BLaER1 treated with 17β-estradiol and CSF1 and Interleukin-3, amounts not matched to agents 10 nM and 100 nM (cell line): ENCODE measurements around the gene FRAS1.
"Not testable (repeated sequence)": the region's sequence is repeated elsewhere in the genome, so short reads cannot be mapped to it uniquely, and the experiment has no call there.

Source experiments
- H3K27ac ChIP-seq, 11 experiments: shearing (Covaris generic); formaldehyde crosslinking; 2 replicates each; pipeline ENCODE4 v1.8.1; 2022
- H3K27me3 ChIP-seq, 11 experiments: shearing (Covaris generic); formaldehyde crosslinking; 2 replicates each; pipeline ENCODE4 v1.8.1; 2022
- H3K36me3 ChIP-seq, 11 experiments: shearing (Covaris generic); formaldehyde crosslinking; 2 replicates each; pipeline ENCODE4 v1.8.1; 2022
- H3K4me1 ChIP-seq, 10 experiments: shearing (Covaris generic); formaldehyde crosslinking; 2 replicates each; pipeline ENCODE4 v1.8.1; 2022
- H3K4me2 ChIP-seq, 11 experiments: shearing (Covaris generic); formaldehyde crosslinking; 2 replicates each; pipeline ENCODE4 v1.8.1; 2022
- H3K4me3 ChIP-seq, 10 experiments: shearing (Covaris generic); formaldehyde crosslinking; 2 replicates each; pipeline ENCODE4 v1.8.1; 2022
- H3K9ac ChIP-seq, 11 experiments: shearing (Covaris generic); formaldehyde crosslinking; 2 replicates each; pipeline ENCODE4 v1.8.1; 2022
- H3K9me3 ChIP-seq, 11 experiments: shearing (Covaris generic); formaldehyde crosslinking; replicated peaks in 1 of 11; 2 replicates each; pipeline ENCODE4 v1.8.1; 2022
- H4K20me1 ChIP-seq, 11 experiments: shearing (Covaris generic); formaldehyde crosslinking; 2 replicates each; pipeline ENCODE4 v1.8.1; 2022
- Cebpa-rat ChIP-seq, 11 experiments: shearing (Covaris generic); IDR thresholded peaks; 2 replicates each; pipeline ENCODE4 v1.8.1; 2022

The FRAS1 gene

GRCh38 chr4:78190068-78190467 is 132.9 kb downstream of the FRAS1 start:
- H3K27ac ChIP-seq, result no peak overlapping the region
- no peak overlapping the region for H3K4me2 ChIP-seq
- TF ChIP-seq Cebpa-rat (IDR thresholded peaks at IDR 0.05), result no peak
- H3K4me1 ChIP-seq, result no peaks in the 10 kb centered on the region
- no peaks in the 10 kb centered on the region for H4K20me1 ChIP-seq
- no peak overlapping the region for H3K4me3 ChIP-seq
- no peaks in the 10 kb centered on the region for H3K27me3 ChIP-seq
- peaks cover 0 to 2% (median 0%) of the 10 kb centered on the region in 11 experiments; a peak in 6 of 22 replicates for H3K9me3 ChIP-seq
- H3K36me3 ChIP-seq, result no peaks in the 10 kb centered on the region
- no peak overlapping the region for H3K9ac ChIP-seq

GRCh38 chr4:78190595-78190994 is 133.5 kb downstream of the FRAS1 start:
- Histone ChIP-seq H3K27ac (no peak overlapping the region), H3K9me3 (peaks cover 2 to 7% (median 5%) of the 10 kb centered on the region in 11 experiments; a peak in 11 of 22 replicates), H3K4me1 (no peaks in the 10 kb centered on the region), H3K4me2 (no peak overlapping the region), H3K4me3 (no peak overlapping the region), H3K27me3 (no peaks in the 10 kb centered on the region), H3K9ac (no peak overlapping the region), H3K36me3 (no peaks in the 10 kb centered on the region), H4K20me1 (no peaks in the 10 kb centered on the region)
- no peak for TF ChIP-seq Cebpa-rat (IDR thresholded peaks at IDR 0.05)

- no peak for TF ChIP-seq Cebpa-rat (IDR thresholded peaks at IDR 0.05)
- H3K4me3 ChIP-seq, result no peak overlapping the region
- H3K27me3 ChIP-seq, result no peaks in the 10 kb centered on the region
- no peaks in the 10 kb centered on the region for H4K20me1 ChIP-seq
- H3K4me1 ChIP-seq, result no peaks in the 10 kb centered on the region
- no peaks in the 10 kb centered on the region for H3K36me3 ChIP-seq
- no peak overlapping the region for H3K27ac ChIP-seq
- H3K9ac ChIP-seq, result no peak overlapping the region
- H3K9me3 ChIP-seq, result peaks cover 4 to 8% (median 7%) of the 10 kb centered on the region in 11 experiments; a peak in 10 of 22 replicates
- no peak overlapping the region for H3K4me2 ChIP-seq
Observed at GRCh38 chr4:78197947-78198346, 140.8 kb downstream of the FRAS1 start.

- H3K36me3 ChIP-seq, result no peaks in the 10 kb centered on the region
- no peak for TF ChIP-seq Cebpa-rat (IDR thresholded peaks at IDR 0.05)
- no peak overlapping the region for H3K27ac ChIP-seq
- peaks cover 0 to 1% (median 0%) of the 10 kb centered on the region in 10 experiments; a peak in 1 of 20 replicates for H3K4me1 ChIP-seq
- no peaks in the 10 kb centered on the region for H4K20me1 ChIP-seq
- H3K4me2 ChIP-seq, result no peak overlapping the region
- H3K4me3 ChIP-seq, result no peak overlapping the region
- H3K27me3 ChIP-seq, result no peaks in the 10 kb centered on the region
- H3K9ac ChIP-seq, result no peak overlapping the region
- H3K9me3 ChIP-seq, result peaks cover 4 to 8% (median 7%) of the 10 kb centered on the region in 11 experiments; a peak in 10 of 22 replicates
Observed at GRCh38 chr4:78199984-78200383, 142.9 kb downstream of the FRAS1 start.

DNA sequence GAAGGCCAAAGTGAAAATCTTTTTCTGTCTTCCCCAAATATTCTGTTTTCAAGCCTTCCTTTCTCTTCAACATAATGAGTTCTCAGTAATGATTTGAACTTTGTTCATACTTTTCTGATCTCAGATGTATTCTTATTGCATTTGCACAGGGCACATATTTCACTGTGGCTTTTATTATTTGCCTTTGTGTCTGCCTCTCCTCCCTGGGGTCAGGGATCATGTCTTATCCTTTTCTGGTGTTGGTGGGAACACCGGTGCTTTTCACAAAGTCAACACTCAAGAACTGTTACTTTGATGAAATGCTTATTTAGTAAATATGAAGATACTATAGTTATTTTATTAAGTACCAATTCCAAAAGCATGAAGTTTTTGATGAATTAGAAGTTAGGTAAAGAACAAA is 143.8 kb downstream of the FRAS1 start:
- H3K4me1 ChIP-seq, result peaks cover 0 to 4% (median 0%) of the 10 kb centered on the region in 10 experiments; a peak in 1 of 20 replicates
- no peaks in the 10 kb centered on the region for H3K9me3 ChIP-seq
- no peak overlapping the region for H3K4me2 ChIP-seq
- H3K9ac ChIP-seq, result no peak overlapping the region
- H3K4me3 ChIP-seq, result no peak overlapping the region
- H4K20me1 ChIP-seq, result no peaks in the 10 kb centered on the region
- H3K27me3 ChIP-seq, result no peaks in the 10 kb centered on the region
- TF ChIP-seq Cebpa-rat (IDR thresholded peaks at IDR 0.05), result no peak
- no peaks in the 10 kb centered on the region for H3K36me3 ChIP-seq
- no peak overlapping the region for H3K27ac ChIP-seq

GRCh38 chr4:78204176-78204575 is 147.1 kb downstream of the FRAS1 start:
- TF ChIP-seq Cebpa-rat (IDR thresholded peaks at IDR 0.05), result no peak
- Histone ChIP-seq H3K27me3 (no peaks in the 10 kb centered on the region), H3K4me3 (no peak overlapping the region), H3K36me3 (no peaks in the 10 kb centered on the region), H4K20me1 (no peaks in the 10 kb centered on the region), H3K4me2 (no peak overlapping the region), H3K4me1 (peaks cover 0 to 5% (median 4%) of the 10 kb centered on the region in 10 experiments; a peak in 12 of 20 replicates), H3K9me3 (no peaks in the 10 kb centered on the region), H3K27ac (no peak overlapping the region), H3K9ac (no peak overlapping the region)

- H3K4me3 ChIP-seq, result no peak overlapping the region
- peaks cover 0 to 12% (median 7%) of the 10 kb centered on the region in 10 experiments; a peak in 12 of 20 replicates for H3K4me1 ChIP-seq
- no peaks in the 10 kb centered on the region for H3K9me3 ChIP-seq
- H4K20me1 ChIP-seq, result no peaks in the 10 kb centered on the region
- no peak overlapping the region for H3K4me2 ChIP-seq
- no peaks in the 10 kb centered on the region for H3K36me3 ChIP-seq
- no peak overlapping the region for H3K9ac ChIP-seq
- H3K27me3 ChIP-seq, result no peaks in the 10 kb centered on the region
- no peak overlapping the region for H3K27ac ChIP-seq
- no peak for TF ChIP-seq Cebpa-rat (IDR thresholded peaks at IDR 0.05)
Observed at GRCh38 chr4:78205591-78205990, 148.5 kb downstream of the FRAS1 start.

DNA sequence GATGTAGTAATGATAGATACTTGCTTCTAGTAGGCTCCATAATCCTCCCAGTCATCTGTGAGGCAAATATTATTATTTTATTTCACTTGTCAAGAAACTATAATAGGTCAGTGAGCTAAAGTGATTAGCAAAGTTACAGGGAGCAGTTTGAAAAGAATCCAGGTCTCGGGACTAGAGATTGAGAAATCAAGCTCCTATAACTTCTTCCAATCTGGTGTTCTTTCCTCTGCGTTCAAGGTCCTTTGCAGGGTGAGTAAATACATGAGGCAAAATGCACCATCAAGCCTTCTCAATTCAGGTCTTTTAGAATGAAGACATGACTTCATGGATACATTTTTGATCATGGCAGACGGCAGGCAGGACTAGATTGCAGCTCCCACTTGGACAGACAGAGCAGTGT is 150.4 kb downstream of the FRAS1 start:
- no peak overlapping the region for H3K27ac ChIP-seq
- H3K27me3 ChIP-seq, result no peaks in the 10 kb centered on the region
- H3K4me2 ChIP-seq, result no peak overlapping the region
- TF ChIP-seq Cebpa-rat (IDR thresholded peaks at IDR 0.05), result no peak
- H3K9me3 ChIP-seq, result no peaks in the 10 kb centered on the region
- H3K4me1 ChIP-seq, result peaks cover 0 to 12% (median 7%) of the 10 kb centered on the region in 10 experiments; a peak in 12 of 20 replicates
- H3K9ac ChIP-seq, result no peak overlapping the region
- no peaks in the 10 kb centered on the region for H4K20me1 ChIP-seq
- no peaks in the 10 kb centered on the region for H3K36me3 ChIP-seq
- H3K4me3 ChIP-seq, result no peak overlapping the region

DNA sequence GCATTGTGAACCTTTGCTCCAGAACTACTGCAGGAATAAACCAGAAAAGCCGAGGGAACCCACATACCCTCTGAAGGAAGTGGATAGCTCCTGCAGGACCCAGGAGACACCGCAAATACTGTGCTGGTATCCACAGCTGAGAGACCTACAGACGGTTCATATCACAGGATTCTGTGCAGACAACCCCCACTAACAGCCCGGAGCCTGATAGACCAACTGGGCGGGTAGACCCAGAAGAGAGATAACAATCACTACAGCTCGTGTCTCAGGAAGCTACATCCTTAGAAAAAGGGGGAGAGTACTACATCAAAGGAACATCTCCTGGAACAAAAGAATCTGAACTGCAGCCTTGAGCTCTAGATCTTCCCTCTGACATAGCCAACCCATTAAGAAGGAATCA is 150.8 kb downstream of the FRAS1 start:
- H3K9ac ChIP-seq, result no peak overlapping the region
- no peak overlapping the region for H3K4me3 ChIP-seq
- no peak for TF ChIP-seq Cebpa-rat (IDR thresholded peaks at IDR 0.05)
- no peaks in the 10 kb centered on the region for H3K36me3 ChIP-seq
- H3K27ac ChIP-seq, result no peak overlapping the region
- H3K27me3 ChIP-seq, result no peaks in the 10 kb centered on the region
- H3K4me1 ChIP-seq, result peaks cover 0 to 12% (median 7%) of the 10 kb centered on the region in 10 experiments; a peak in 12 of 20 replicates
- no peaks in the 10 kb centered on the region for H3K9me3 ChIP-seq
- H4K20me1 ChIP-seq, result no peaks in the 10 kb centered on the region
- H3K4me2 ChIP-seq, result no peak overlapping the region

- not testable (repeated sequence) for H3K36me3 ChIP-seq
Observed at GRCh38 chr4:78208896-78209295, 151.8 kb downstream of the FRAS1 start.

More at GRCh38 chr4:78208896-78209295, 151.8 kb downstream of the FRAS1 start:
- Histone ChIP-seq H3K4me1 (peaks cover 0 to 12% (median 7%) of the 10 kb centered on the region in 10 experiments; a peak in 12 of 20 replicates), H3K4me2 (peak overlapping the region in 7 of 11 experiments; percentile 8 to 53 (median 29); a peak in 11 of 22 replicates)
- not testable (repeated sequence) for H3K4me3 ChIP-seq, H3K27ac ChIP-seq, H3K9ac ChIP-seq, H4K20me1 ChIP-seq, H3K9me3 ChIP-seq, H3K27me3 ChIP-seq
